RWPE2 (cell line): ENCODE results near the gene WDR86.

Experiments
- ATAC-seq: fragments of 200-7000 bp; cut with Tn5 transposase; 3 replicates; pipeline ENCODE4 v1.9.1; 2021; ENCODE audit warnings: low read depth
- DNase-seq: peaks from one replicate; pipeline ENCODE4 v3.0.0-alpha.2; 2020; ENCODE audit warnings: low spot score
- H3K27ac ChIP-seq: fragments of 450-650 bp; 2 replicates; pipeline ENCODE4 v1.5.1; 2017; ENCODE audit warnings: mild to moderate bottlenecking; ENCODE audit not compliant: poor library complexity, severe bottlenecking
- H3K27me3 ChIP-seq: fragments of 250-450 bp; sonication (Bioruptor Pico); 2 replicates; pipeline ENCODE4 v1.5.1; 2021; ENCODE audit warnings: mild to moderate bottlenecking, moderate library complexity; ENCODE audit not compliant: insufficient read depth, poor library complexity, severe bottlenecking
- H3K36me3 ChIP-seq: fragments of 250-450 bp; sonication (Bioruptor Pico); 2 replicates; pipeline ENCODE4 v1.5.1; 2020; ENCODE audit warnings: low read depth, mild to moderate bottlenecking, moderate library complexity
- H3K4me1 ChIP-seq: fragments of 250-450 bp; sonication (Bioruptor Pico); 2 replicates; pipeline ENCODE4 v1.5.1; 2021; ENCODE audit warnings: mild to moderate bottlenecking, moderate library complexity; ENCODE audit not compliant: insufficient read depth, poor library complexity, severe bottlenecking
- H3K4me3 ChIP-seq: fragments of 250-450 bp; sonication (Bioruptor Pico); 2 replicates; pipeline ENCODE4 v1.5.1; 2021; ENCODE audit warnings: mild to moderate bottlenecking, moderate library complexity; ENCODE audit not compliant: severe bottlenecking
- H3K9me3 ChIP-seq: fragments of 250-450 bp; sonication (Bioruptor Pico); 2 replicates; pipeline ENCODE4 v1.5.1; 2021; ENCODE audit warnings: mild to moderate bottlenecking, moderate library complexity; ENCODE audit not compliant: severe bottlenecking
- CTCF ChIP-seq: fragments of 450-650 bp; IDR thresholded peaks from one replicate; pipeline ENCODE4 v1.5.1; 2017; ENCODE audit warnings: mild to moderate bottlenecking, moderate library complexity; ENCODE audit not compliant: poor library complexity, severe bottlenecking

WDR86 gene

GRCh38 chr7:151368136-151368571, 41.7 kb downstream of the WDR86 start:
- H3K4me3 ChIP-seq: no peak overlapping the region
- H3K36me3 ChIP-seq: peaks cover 34% of the 10 kb centered on the region
- ATAC-seq (peak; percentile 99), DNase-seq (peak; percentile 66)
- peaks cover 3% of the 10 kb centered on the region for H3K4me1 ChIP-seq
- H3K9me3 ChIP-seq: no peaks in the 10 kb centered on the region
- no peaks in the 10 kb centered on the region for H3K27me3 ChIP-seq
- peak; percentile 95 for TF ChIP-seq CTCF
- H3K27ac ChIP-seq: no peak overlapping the region

GRCh38 chr7:151367284-151367683, 42.6 kb downstream of the WDR86 start:
- DNase-seq: no peak

DNA sequence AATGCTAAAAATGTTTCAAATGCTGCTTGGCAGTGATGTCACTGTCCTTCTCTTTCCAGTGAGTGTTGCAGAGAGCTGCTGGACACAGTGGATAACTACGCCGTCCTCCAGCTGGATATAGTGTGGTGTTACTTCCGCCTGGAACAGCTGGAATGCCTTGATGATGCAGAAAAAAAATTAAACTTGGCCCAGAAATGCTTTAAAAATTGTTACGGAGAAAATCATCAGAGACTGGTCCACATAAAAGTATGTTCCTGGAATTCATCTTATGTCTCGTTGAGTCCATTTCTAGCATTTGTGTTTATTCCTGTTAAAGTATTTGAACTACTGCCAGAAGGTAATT, 43.0 kb downstream of the WDR86 start:
- no peak for TF ChIP-seq CTCF
- Histone ChIP-seq H3K9me3 (no peaks in the 10 kb centered on the region), H3K4me1 (peaks cover 3% of the 10 kb centered on the region), H3K4me3 (no peak overlapping the region), H3K27me3 (no peaks in the 10 kb centered on the region), H3K27ac (no peak overlapping the region), H3K36me3 (peaks cover 39% of the 10 kb centered on the region)
- DNase-seq (no peak), ATAC-seq (no peak)

More at GRCh38 chr7:151367284-151367683, 42.6 kb downstream of the WDR86 start:
- H3K36me3 ChIP-seq: peaks cover 35% of the 10 kb centered on the region
- no peak for TF ChIP-seq CTCF
- no peak for ATAC-seq
- H3K9me3 ChIP-seq: no peaks in the 10 kb centered on the region
- H3K4me3 ChIP-seq: no peak overlapping the region
- H3K27ac ChIP-seq: no peak overlapping the region
- H3K27me3 ChIP-seq: no peaks in the 10 kb centered on the region
- peaks cover 3% of the 10 kb centered on the region for H3K4me1 ChIP-seq

DNA sequence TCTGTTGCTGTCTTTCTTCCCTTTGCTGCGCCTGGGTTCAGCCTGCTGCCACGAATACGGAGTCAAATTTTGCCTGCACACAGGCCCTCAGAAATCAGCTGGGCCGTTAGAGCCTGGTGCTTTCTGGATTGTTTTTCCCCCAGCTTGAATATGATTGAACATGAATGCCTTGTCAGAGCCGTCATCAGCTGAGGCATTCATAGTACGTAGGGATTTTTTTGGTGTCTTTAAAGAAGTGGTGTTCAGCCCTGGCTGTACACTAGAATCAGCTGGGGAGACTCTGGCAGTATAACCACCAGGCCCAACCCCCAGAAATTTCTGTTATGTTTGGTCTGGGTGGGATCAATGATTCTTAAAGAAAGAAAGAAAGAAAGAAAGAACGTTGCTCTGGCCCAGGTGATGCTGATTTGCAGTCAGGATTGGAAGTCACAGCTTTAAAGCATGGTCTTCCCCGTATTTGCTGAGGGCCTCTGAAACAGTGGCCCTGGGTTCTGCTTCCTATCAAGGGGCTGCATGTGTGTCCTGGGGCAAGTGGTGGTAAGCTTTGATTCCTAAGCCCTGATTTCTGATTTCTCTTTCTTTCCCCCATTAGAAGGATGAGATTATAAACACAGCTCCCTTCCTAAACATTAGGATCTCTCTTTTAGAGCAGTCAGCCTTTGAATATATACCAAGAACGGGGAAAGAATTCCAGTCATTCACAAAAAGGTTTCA, 43.5 kb downstream of the WDR86 start:
- peaks cover 44% of the 10 kb centered on the region for H3K36me3 ChIP-seq
- DNase-seq (no peak), ATAC-seq (no peak)
- no peaks in the 10 kb centered on the region for H3K9me3 ChIP-seq
- no peaks in the 10 kb centered on the region for H3K27me3 ChIP-seq
- no peak overlapping the region for H3K4me3 ChIP-seq
- no peak for TF ChIP-seq CTCF
- H3K4me1 ChIP-seq: peaks cover 3% of the 10 kb centered on the region
- no peak overlapping the region for H3K27ac ChIP-seq

DNA sequence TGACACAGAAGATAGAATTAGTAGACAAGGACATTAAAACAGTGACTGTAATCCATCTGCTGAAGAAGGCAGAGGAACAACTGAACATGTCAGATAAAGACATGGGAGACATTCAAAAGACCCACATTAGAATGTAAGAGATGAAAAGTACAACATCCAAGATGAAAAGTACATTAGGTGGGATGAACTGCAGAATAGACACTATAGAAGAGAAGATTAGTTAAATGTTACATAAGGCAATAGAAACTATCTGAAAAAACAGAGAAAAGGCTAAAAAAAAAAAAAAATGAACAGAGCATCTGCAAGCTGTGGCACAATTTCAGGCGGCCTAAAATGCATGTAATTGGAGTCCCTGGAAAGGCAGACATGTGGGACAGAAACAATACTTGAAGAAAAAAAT, 46.7 kb downstream of the WDR86 start:
- H3K27me3 ChIP-seq: no peaks in the 10 kb centered on the region
- H3K36me3 ChIP-seq: peaks cover 40% of the 10 kb centered on the region
- ATAC-seq (no peak), DNase-seq (no peak)
- peaks cover under 1% of the 10 kb centered on the region for H3K4me1 ChIP-seq
- H3K27ac ChIP-seq: no peak overlapping the region
- H3K4me3 ChIP-seq: no peak overlapping the region
- H3K9me3 ChIP-seq: no peaks in the 10 kb centered on the region
- no peak for TF ChIP-seq CTCF
